ENCODE results near the gene ATF4.

ATF4 gene

GRCh38 chr22:39562839-39563489 lies 42.6 kb downstream of the ATF4 start:
- DNase-seq, result no peak

DNA sequence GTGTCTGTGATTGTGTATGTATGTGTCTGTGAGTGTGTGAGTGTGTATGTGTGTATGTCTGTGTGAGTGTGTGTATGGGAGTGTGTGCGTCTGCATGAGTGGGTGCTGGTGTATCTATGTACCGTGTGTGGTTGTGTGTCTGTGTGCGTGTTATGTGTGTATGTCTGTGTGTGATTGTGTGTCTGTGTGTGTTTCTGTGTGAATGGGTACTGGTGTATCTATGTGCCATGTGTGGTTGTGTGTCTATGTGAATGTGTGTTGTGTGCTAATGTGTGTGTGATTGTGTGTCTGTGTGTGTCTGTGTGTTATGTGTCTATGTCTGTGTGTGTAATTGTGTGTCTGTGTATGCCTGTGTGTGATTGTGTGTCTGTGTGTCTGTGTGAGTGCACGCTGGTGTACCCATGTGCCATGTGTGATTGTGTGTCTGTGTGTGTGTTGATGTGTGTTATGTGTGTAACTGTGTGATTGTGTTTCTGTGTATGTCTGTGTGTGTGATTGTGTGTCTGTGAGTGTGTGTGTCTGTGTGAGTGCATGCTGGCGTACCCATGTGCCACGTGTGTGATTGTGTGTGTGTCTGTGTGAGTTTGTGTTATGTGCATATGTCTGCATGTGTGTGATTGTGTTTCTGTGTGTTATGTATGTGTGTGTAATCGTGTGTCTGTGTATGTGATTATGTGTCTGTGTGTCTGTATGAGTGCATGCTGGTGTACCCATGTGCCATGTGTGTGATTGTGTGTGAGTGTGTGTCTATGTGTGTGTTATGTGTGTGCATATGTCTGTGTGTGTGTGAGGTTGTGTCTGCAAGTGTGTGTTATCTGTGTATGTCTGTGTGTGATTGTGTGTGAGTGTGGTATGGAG lies 43.4 kb downstream of the ATF4 start:
- no peak for DNase-seq

GRCh38 chr22:39565414-39565944 lies 45.1 kb downstream of the ATF4 start:
- no peak for DNase-seq

DNA sequence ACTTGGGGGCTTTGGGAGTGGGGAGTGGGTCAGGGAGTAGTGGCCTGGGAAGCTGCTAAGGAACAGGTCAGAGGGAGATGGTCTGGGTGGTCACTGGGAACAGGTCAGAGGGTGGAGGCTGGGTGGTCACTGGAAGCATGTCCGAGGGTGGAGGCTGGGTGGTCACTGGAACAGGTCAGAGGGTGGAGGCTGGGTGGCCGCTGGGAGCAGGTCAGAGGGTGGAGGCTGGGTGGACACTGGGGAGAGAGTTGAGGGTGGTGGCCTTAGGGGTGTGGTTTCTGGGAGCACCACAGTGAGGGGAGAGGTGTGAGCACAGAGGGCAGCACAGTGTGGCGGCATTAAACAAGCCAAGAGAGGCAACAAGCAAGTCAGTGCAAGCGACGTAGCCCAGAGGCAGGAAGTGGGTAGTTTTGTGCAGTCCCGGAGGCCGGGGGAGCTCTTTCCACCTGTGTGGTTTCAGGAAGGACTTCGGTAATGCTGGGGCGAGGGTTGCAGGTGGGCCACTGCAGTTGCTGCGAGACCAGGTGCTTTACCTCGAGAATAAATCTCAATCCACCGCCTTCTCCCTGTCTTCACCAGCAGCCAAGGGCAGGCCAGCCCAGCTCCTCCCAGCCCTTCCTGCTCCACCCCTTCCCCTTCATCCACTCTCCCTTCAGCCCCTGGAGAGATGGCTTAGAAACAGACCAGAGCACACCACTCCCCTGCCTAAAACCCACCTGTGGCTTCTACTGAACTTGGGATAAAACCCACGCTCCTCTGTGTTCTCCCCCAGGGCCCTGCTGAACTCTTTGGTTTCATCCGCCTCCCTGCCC lies 47.0 kb downstream of the ATF4 start:
- DNase-seq, result no peak

DNA sequence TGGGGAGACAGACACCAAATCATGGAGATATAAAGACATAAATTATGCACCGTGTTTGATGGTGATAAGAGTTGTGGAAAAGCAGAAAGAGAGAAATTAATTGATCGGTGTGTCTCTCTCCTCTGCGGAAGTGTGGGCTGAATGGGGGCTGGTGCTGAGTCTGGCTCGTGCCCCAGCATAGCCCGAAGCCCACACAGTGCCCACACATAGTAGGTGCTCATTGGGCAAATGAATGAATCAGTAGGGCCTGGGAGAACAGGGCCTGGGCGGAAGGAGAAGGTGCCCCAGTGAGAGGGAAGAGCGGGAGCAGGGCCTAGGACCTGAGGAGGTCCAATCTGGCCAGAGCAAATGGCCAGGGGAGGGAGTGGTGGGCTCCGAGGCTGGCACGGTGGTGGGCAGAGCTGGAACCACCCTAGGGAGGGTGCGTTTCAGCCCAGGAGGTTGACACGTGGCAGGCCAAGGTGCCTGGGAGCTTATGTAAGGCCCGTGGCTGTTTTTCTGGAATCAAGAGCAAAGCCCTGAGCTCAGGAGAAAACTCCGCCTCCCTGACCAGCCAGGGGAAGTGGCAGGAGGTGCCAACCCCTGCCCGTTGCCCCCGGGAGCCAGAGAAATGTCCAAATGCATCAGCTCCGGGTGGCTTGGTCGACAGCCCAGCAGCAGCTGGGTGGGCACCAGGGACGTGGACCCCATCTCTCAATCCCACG lies 48.1 kb downstream of the ATF4 start:
- DNase-seq, result no peak

- no peak for DNase-seq
Observed at GRCh38 chr22:39569066-39569465, 48.7 kb downstream of the ATF4 start.

GRCh38 chr22:39570226-39570625 lies 49.9 kb downstream of the ATF4 start:
- no peak for DNase-seq

DNA sequence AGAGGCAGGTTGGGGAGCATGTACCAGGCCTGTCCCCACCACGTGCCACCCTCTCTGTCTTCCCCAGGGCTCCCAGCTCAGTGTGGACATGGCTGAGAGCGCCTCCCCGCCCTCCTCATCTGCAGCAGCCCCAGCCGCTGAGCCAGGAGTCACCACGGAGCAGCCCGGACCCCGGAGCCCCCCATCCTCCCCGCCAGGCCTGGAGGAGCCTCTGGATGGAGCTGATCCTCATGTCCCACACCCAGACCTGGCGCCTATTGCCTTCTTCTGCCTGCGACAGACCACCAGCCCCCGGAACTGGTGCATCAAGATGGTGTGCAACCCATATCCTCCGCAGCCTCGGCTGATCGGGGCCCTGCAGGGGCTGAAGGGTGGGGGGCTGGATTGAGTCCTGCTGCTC lies 50.3 kb downstream of the ATF4 start, which contains the start of gene CACNA1I:
Gene CACNA1I, plus strand, starts transcription at position 89 of the 400 bp plus-strand sequence. Its CDS starts 0 bp downstream, at position 89.
- DNase-seq, result no peak

GRCh38 chr22:39571538-39571937 lies 51.2 kb downstream of the ATF4 start:
- DNase-seq, result no peak

Measured in NCI-H510A (cell line).